ENCODE results near the gene HSPA13. TPM values are rescaled to one million over a fixed set of nuclear protein-coding genes. Genes with fewer than 3 reads are reported as not detected.

The HSPA13 gene
- polyA plus RNA-seq, 2 of the 4 experiments (the other 2 are of a cell fraction), result 16.0 to 52.0 TPM

DNA sequence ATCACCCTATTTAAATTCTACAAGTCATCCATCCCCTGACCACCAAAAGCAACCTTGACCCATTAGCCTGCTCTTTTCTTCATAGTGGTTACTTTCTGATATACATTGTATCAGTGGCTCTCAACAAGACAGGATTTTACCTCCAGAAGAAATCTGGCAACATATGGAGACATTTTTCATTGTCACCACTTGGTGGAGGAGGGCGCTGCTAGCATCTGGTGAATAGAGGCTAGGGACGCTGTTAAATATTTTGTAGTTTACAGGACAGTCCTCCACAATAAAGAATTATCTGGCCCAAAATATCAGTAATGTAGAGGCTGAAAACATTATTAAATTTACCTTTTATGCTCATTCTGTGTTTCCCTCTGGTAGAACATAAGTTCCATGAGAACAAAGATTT is 6.1 kb downstream of the HSPA13 start:
- ChIA-PET POLR2A (no interaction called here), CTCF (no interaction called here)
- 89% methylated on average over 2 of the region's 2 CpGs for WGBS (ENCODE audit: missing lambda C conversion rate)
- ATAC-seq (no peak), FAIRE-seq (no peak), DNase-seq (ENCODE audit: low read depth in 1 of 2, low spot score in 1 of 2) (peak in 1 of 2 experiments; percentile 5)
- Histone ChIP-seq H3K4me2 (no peak overlapping the region), H3K4me3 (no peak overlapping the region), H3K4me1 (peaks cover 16% of the 10 kb centered on the region), H3K27ac (no peak overlapping the region), H3K9me3 (no peaks in the 10 kb centered on the region)
- no peak for TF ChIP-seq RNF2 (IDR thresholded peaks at IDR 0.05; ENCODE audit: borderline replicate concordance, low read depth)
- TF ChIP-seq POLR2A (IDR thresholded peaks at IDR 0.05; ENCODE audit: low read length), result no peak
- TF ChIP-seq NR3C1 (IDR thresholded peaks at IDR 0.05), result no peak
- TF ChIP-seq TFCP2L1 (CRISPR knock-in tag; IDR thresholded peaks at IDR 0.05), result no peak
- TF ChIP-seq, protein P1, sequence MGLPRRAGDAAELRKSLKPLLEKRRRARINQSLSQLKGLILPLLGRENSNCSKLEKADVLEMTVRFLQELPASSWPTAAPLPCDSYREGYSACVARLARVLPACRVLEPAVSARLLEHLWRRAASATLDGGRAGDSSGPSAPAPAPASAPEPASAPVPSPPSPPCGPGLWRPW (IDR thresholded peaks at IDR 0.05), result no peak
- no peak for TF ChIP-seq POLR2AphosphoS2 (conservative IDR thresholded peaks at IDR 0.05; ENCODE audit: low read length)
- no peak for TF ChIP-seq CHD2 (IDR thresholded peaks at IDR 0.05; ENCODE audit: low read length, partially characterized antibody)
- no peak for TF ChIP-seq FOXS1 (CRISPR knock-in tag; IDR thresholded peaks at IDR 0.05)
- TF ChIP-seq FOSB (CRISPR knock-in tag; IDR thresholded peaks at IDR 0.05), result no peak
- TF ChIP-seq, protein P2, sequence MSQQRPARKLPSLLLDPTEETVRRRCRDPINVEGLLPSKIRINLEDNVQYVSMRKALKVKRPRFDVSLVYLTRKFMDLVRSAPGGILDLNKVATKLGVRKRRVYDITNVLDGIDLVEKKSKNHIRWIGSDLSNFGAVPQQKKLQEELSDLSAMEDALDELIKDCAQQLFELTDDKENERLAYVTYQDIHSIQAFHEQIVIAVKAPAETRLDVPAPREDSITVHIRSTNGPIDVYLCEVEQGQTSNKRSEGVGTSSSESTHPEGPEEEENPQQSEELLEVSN (IDR thresholded peaks at IDR 0.05; ENCODE audit: borderline replicate concordance, low read depth), result no peak
- TF ChIP-seq CEBPB (IDR thresholded peaks at IDR 0.05), result no peak
- TF ChIP-seq ZNF302 (CRISPR knock-in tag; IDR thresholded peaks at IDR 0.05), result no peak
- TF ChIP-seq RAD21 (conservative IDR thresholded peaks at IDR 0.05 in 1 of 2, IDR thresholded peaks at IDR 0.05 in 1 of 2), result no peak
- TF ChIP-seq ZSCAN20 (CRISPR knock-in tag; IDR thresholded peaks at IDR 0.05), result no peak
- no peak for TF ChIP-seq HOXA7 (CRISPR knock-in tag; IDR thresholded peaks at IDR 0.05)
- TF ChIP-seq HEYL (CRISPR knock-in tag; IDR thresholded peaks at IDR 0.05), result no peak
- no peak for TF ChIP-seq ESRRA (IDR thresholded peaks at IDR 0.05; ENCODE audit: borderline replicate concordance, low read length)
- TF ChIP-seq EP300 (IDR thresholded peaks at IDR 0.05), result no peak
- TF ChIP-seq NFE2L2 (conservative IDR thresholded peaks at IDR 0.05; ENCODE audit: low read length), result no peak

DNA sequence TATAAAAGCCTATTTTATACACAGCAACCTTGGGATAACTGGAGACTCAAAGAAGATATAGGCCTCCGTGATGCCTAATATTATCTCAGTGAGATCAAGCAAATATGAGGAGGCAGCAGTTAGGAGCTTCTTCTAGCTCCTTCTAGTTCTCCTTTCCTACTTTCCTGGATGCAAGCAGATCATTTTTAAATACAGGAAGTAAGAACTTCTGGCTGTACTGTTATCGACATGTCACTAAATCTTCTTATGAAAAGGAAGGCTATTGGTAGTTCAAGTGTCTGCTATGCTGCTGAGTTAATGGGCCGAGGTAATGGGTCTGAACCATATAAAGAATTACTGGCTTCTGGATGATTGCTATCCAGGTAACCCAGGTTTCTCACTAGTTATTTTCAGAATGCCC is 15.9 kb downstream of the HSPA13 start:
- POLR2A ChIA-PET, result no interaction called here

More for the DNA sequence above, 15.9 kb downstream of the HSPA13 start:
- no peaks in the 10 kb centered on the region for H3K4me1 ChIP-seq
- no peak for DNase-seq (ENCODE audit: low read depth in 1 of 2, low spot score in 1 of 2)
- no peak for ATAC-seq
- no peaks in the 10 kb centered on the region for H3K9me3 ChIP-seq
- H3K4me3 ChIP-seq, result no peak overlapping the region
- CTCF ChIA-PET, result no interaction called here
- 64% methylated on average over 3 of the region's 3 CpGs for WGBS (ENCODE audit: missing lambda C conversion rate)
- no peak overlapping the region for H3K27ac ChIP-seq
- no peak for TF ChIP-seq MAZ (IDR thresholded peaks at IDR 0.05; ENCODE audit: borderline replicate concordance, low read depth, low read length)
- no peak for TF ChIP-seq CHD2 (IDR thresholded peaks at IDR 0.05; ENCODE audit: low read length, partially characterized antibody)
- no peak for TF ChIP-seq RARB (CRISPR knock-in tag; IDR thresholded peaks at IDR 0.05)
- no peak for TF ChIP-seq EHMT2 (IDR thresholded peaks at IDR 0.05; ENCODE audit: low read depth)
- no peak for TF ChIP-seq EHF (CRISPR knock-in tag; IDR thresholded peaks at IDR 0.05)
- no peak for TF ChIP-seq POLR2AphosphoS2 (conservative IDR thresholded peaks at IDR 0.05; ENCODE audit: low read length)
- no peak for TF ChIP-seq PHF8 (IDR thresholded peaks at IDR 0.05; ENCODE audit: borderline replicate concordance, low read depth)
- TF ChIP-seq RAD21 (conservative IDR thresholded peaks at IDR 0.05 in 1 of 2, IDR thresholded peaks at IDR 0.05 in 1 of 2), result no peak
- TF ChIP-seq, protein P3, sequence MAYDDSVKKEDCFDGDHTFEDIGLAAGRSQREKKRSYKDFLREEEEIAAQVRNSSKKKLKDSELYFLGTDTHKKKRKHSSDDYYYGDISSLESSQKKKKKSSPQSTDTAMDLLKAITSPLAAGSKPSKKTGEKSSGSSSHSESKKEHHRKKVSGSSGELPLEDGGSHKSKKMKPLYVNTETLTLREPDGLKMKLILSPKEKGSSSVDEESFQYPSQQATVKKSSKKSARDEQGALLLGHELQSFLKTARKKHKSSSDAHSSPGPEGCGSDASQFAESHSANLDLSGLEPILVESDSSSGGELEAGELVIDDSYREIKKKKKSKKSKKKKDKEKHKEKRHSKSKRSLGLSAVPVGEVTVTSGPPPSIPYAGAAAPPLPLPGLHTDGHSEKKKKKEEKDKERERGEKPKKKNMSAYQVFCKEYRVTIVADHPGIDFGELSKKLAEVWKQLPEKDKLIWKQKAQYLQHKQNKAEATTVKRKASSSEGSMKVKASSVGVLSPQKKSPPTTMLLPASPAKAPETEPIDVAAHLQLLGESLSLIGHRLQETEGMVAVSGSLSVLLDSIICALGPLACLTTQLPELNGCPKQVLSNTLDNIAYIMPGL (CRISPR knock-in tag; IDR thresholded peaks at IDR 0.05; ENCODE audit: borderline replicate concordance), result no peak
- TF ChIP-seq HOXB5 (CRISPR knock-in tag; IDR thresholded peaks at IDR 0.05), result no peak
- TF ChIP-seq, protein P4, sequence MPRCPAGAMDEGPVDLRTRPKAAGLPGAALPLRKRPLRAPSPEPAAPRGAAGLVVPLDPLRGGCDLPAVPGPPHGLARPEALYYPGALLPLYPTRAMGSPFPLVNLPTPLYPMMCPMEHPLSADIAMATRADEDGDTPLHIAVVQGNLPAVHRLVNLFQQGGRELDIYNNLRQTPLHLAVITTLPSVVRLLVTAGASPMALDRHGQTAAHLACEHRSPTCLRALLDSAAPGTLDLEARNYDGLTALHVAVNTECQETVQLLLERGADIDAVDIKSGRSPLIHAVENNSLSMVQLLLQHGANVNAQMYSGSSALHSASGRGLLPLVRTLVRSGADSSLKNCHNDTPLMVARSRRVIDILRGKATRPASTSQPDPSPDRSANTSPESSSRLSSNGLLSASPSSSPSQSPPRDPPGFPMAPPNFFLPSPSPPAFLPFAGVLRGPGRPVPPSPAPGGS (IDR thresholded peaks at IDR 0.05), result no peak
- TF ChIP-seq, protein P5, sequence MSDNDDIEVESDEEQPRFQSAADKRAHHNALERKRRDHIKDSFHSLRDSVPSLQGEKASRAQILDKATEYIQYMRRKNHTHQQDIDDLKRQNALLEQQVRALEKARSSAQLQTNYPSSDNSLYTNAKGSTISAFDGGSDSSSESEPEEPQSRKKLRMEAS (IDR thresholded peaks at IDR 0.05), result no peak
- no peak overlapping the region for H3K4me2 ChIP-seq
- no peak for FAIRE-seq
